ENCODE measurements around the gene CFHR2.

The CFHR2 gene

GRCh38 chr1:197003132-197003531 lies 59.6 kb downstream of the CFHR2 start:
- no peak for DNase-seq

- no peak for DNase-seq
These were observed 65.3 kb downstream of the CFHR2 start for GRCh38 chr1:197008861-197009260.
